Measurements from ENCODE around the gene SLC38A4.

DNA sequence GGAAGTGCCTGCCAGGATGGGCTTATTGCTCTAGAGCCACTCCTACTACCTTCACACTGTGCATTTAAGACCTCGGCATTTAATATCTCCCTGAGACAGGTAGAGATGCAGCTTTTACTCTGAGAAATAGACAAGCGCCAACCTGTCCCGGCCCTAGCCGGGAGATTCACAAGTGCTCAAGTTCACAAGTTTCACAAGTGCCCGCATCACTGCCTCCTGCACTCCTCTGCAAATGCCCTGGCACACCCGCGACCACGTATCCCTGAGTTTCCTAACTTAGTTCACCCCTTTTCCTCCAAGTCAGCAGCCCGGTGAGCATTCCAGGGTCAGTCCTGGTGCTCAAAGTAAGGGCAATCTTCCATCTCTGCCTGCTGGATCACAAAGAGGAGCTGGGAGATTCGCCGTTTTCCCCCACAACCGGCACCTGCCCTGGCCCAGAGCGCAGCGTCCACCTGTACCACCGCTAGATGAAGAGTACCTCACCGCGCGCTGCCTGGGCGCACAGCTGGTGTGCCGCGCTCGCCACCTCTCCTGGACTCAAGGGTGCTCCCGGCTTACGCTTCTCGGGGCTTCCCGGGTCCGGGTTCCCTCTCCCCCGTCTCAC lies 5.0 kb upstream of the SLC38A4 start:
- TF ChIP-seq POLR2AphosphoS5 (IDR thresholded peaks at IDR 0.05; ENCODE audit: low read depth, low read length) (no peak), POLR2A (IDR thresholded peaks at IDR 0.05; ENCODE audit: low read depth, low read length) (no peak), TAF1 (IDR thresholded peaks at IDR 0.05; ENCODE audit: low read depth, low read length) (no peak), POU2F2 (IDR thresholded peaks at IDR 0.05; ENCODE audit: low read depth, low read length) (no peak)
